ENCODE results near the gene FAHD1. TPM values are rescaled to one million over a fixed set of nuclear protein-coding genes. Genes with fewer than 3 reads are reported as not detected.
A peak's percentile ranks its signal among the peaks of the same experiment; 100 is the strongest.

The FAHD1 gene
- polyA plus RNA-seq, 3 donors: 7.5 to 24.9 (median 17.3) TPM

- Histone ChIP-seq H3K9ac (ENCODE audit: insufficient read depth, low read length, poor library complexity, severe bottlenecking) (no peak overlapping the region), H3K4me2 (replicated peaks; ENCODE audit: extremely low read depth, low read length, poor library complexity, severe bottlenecking) (no peak overlapping the region), H3K4me1 (ENCODE audit: control insufficient read depth in 1 of 2, insufficient read depth in 2 of 2, low read length in 2 of 2) (no peaks in the 10 kb centered on the region), H4K20me1 (ENCODE audit: insufficient read depth, low read length) (peaks cover 27% of the 10 kb centered on the region), H3K9me3 (replicated peaks in 1 of 2; ENCODE audit: control insufficient read depth in 1 of 2, insufficient read depth in 1 of 2, low read length in 2 of 2) (no peaks in the 10 kb centered on the region), H3K36me3 (replicated peaks in 1 of 2; ENCODE audit: control insufficient read depth in 1 of 2, insufficient read depth in 2 of 2, low read length in 2 of 2) (peaks cover 42 to 44% of the 10 kb centered on the region in 2 donors), H3K79me2 (ENCODE audit: insufficient read depth, low read length) (peaks cover 18% of the 10 kb centered on the region), H3K4me3 (replicated peaks in 1 of 3; ENCODE audit: low read depth in 2 of 3, low read length in 3 of 3) (no peak overlapping the region), H3K27me3 (ENCODE audit: control insufficient read depth in 2 of 2, insufficient read depth in 2 of 2, low read length in 2 of 2) (no peaks in the 10 kb centered on the region), H3K27ac (ENCODE audit: low read depth in 1 of 2, low read length in 2 of 2) (no peak overlapping the region), H2AFZ (ENCODE audit: insufficient read depth, low read depth, low read length, poor library complexity, severe bottlenecking) (no peak overlapping the region)
- WGBS (ENCODE audit: insufficient coverage): 98% methylated on average over 14 of the region's 15 CpGs
- Mint-ChIP-seq H3K27ac (peak overlapping the region in 1 of 7 donors; percentile 46), H3K36me3 (peaks cover 16 to 49% of the 10 kb centered on the region in 2 donors), H3K4me1 (no peaks in the 10 kb centered on the region), H3K4me3 (no peak overlapping the region), H3K27me3 (ENCODE audit: low read depth in 3 of 3) (no peaks in the 10 kb centered on the region), H3K9me3 (no peaks in the 10 kb centered on the region)
- TF ChIP-seq, protein P1, sequence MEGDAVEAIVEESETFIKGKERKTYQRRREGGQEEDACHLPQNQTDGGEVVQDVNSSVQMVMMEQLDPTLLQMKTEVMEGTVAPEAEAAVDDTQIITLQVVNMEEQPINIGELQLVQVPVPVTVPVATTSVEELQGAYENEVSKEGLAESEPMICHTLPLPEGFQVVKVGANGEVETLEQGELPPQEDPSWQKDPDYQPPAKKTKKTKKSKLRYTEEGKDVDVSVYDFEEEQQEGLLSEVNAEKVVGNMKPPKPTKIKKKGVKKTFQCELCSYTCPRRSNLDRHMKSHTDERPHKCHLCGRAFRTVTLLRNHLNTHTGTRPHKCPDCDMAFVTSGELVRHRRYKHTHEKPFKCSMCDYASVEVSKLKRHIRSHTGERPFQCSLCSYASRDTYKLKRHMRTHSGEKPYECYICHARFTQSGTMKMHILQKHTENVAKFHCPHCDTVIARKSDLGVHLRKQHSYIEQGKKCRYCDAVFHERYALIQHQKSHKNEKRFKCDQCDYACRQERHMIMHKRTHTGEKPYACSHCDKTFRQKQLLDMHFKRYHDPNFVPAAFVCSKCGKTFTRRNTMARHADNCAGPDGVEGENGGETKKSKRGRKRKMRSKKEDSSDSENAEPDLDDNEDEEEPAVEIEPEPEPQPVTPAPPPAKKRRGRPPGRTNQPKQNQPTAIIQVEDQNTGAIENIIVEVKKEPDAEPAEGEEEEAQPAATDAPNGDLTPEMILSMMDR (IDR thresholded peaks at IDR 0.05): no peak
- intact Hi-C loops (cut with micrococcal nuclease): no loop called here
- no peak for DNase-seq
These were observed 36.8 kb upstream of the FAHD1 start for GRCh38 chr16:1790261-1790610.

GRCh38 chr16:1790611-1791255 is 36.3 kb upstream of the FAHD1 start:
- peaks cover 42 to 44% of the 10 kb centered on the region in 2 donors for H3K36me3 ChIP-seq (replicated peaks in 1 of 2; ENCODE audit: control insufficient read depth in 1 of 2, insufficient read depth in 2 of 2, low read length in 2 of 2)
- H3K27ac ChIP-seq (ENCODE audit: low read depth in 1 of 2, low read length in 2 of 2): no peak overlapping the region
- no peak overlapping the region for H3K4me3 Mint-ChIP-seq
- H3K4me1 Mint-ChIP-seq: no peaks in the 10 kb centered on the region
- H3K9me3 ChIP-seq (replicated peaks in 1 of 2; ENCODE audit: control insufficient read depth in 1 of 2, insufficient read depth in 1 of 2, low read length in 2 of 2): no peaks in the 10 kb centered on the region
- H3K27me3 Mint-ChIP-seq (ENCODE audit: low read depth in 3 of 3): no peaks in the 10 kb centered on the region
- no peaks in the 10 kb centered on the region for H3K4me1 ChIP-seq (ENCODE audit: control insufficient read depth in 1 of 2, insufficient read depth in 2 of 2, low read length in 2 of 2)
- H3K9me3 Mint-ChIP-seq: no peaks in the 10 kb centered on the region
- H2AFZ ChIP-seq (ENCODE audit: insufficient read depth, low read depth, low read length, poor library complexity, severe bottlenecking): no peak overlapping the region
- H3K79me2 ChIP-seq (ENCODE audit: insufficient read depth, low read length): peaks cover 13% of the 10 kb centered on the region
- H4K20me1 ChIP-seq (ENCODE audit: insufficient read depth, low read length): peaks cover 22% of the 10 kb centered on the region
- peaks cover 16 to 45% of the 10 kb centered on the region in 2 donors for H3K36me3 Mint-ChIP-seq
- intact Hi-C loops (cut with micrococcal nuclease): no loop called here
- DNase-seq: no peak
- TF ChIP-seq, protein P1 (IDR thresholded peaks at IDR 0.05): no peak
- H3K4me3 ChIP-seq (replicated peaks in 1 of 3; ENCODE audit: low read depth in 2 of 3, low read length in 3 of 3): no peak overlapping the region
- no peak overlapping the region for H3K9ac ChIP-seq (ENCODE audit: insufficient read depth, low read length, poor library complexity, severe bottlenecking)
- no peaks in the 10 kb centered on the region for H3K27me3 ChIP-seq (ENCODE audit: control insufficient read depth in 2 of 2, insufficient read depth in 2 of 2, low read length in 2 of 2)
- no peak overlapping the region for H3K27ac Mint-ChIP-seq
- 95% methylated on average over 41 of the region's 44 CpGs for WGBS (ENCODE audit: insufficient coverage)
- H3K4me2 ChIP-seq (replicated peaks; ENCODE audit: extremely low read depth, low read length, poor library complexity, severe bottlenecking): no peak overlapping the region

All from CD14-positive monocyte (primary cell).